Heart left ventricle (tissue), 16 donors: ENCODE measurements around the gene SIGLEC12. TPM values are rescaled to one million over a fixed set of nuclear protein-coding genes. Genes with fewer than 3 reads are reported as not detected.
A peak's percentile ranks its signal among the peaks of the same experiment; 100 is the strongest.

Experiments used
- ATAC-seq, 4 donors: fragments of 200-7000 bp; cut with Tn5 transposase; one replicate each; pipeline ENCODE4 v1.9.1; 2020 to 2022; ENCODE audit warnings: moderate library complexity in 4 of 4, mild to moderate bottlenecking in 3 of 4, moderate number of reproducible peaks in 1 of 4
- DNase-seq, 5 donors: peaks; one replicate each; pipeline ENCODE4 v3.0.0-alpha.2; 2020
- H3K27ac ChIP-seq, 12 donors: fragments of 200-600 bp; sonication (generic) in 4 of 12; one replicate each; pipeline versions ENCODE4 v1.5.0 to v1.8.0; 2016 to 2022; ENCODE audit warnings: mild to moderate bottlenecking in 2 of 12
- H3K27me3 ChIP-seq, 9 donors: fragments of 200-600 bp; sonication (generic) in 2 of 9; one replicate each; pipeline versions ENCODE4 v1.5.1 to v1.8.0; 2016 to 2022; ENCODE audit warnings: mild to moderate bottlenecking in 3 of 9
- H3K36me3 ChIP-seq, 9 donors: fragments of 200-600 bp; sonication (generic) in 2 of 9; one replicate each; pipeline versions ENCODE4 v1.5.0 to v1.8.0; 2018 to 2022; ENCODE audit warnings: mild to moderate bottlenecking in 2 of 9
- H3K4me1 ChIP-seq, 12 donors: fragments of 200-600 bp; sonication (generic) in 4 of 12; one replicate each; pipeline versions ENCODE4 v1.5.0 to v1.8.0; 2016 to 2022; ENCODE audit warnings: mild to moderate bottlenecking in 3 of 12
- H3K4me3 ChIP-seq, 12 donors: fragments of 200-600 bp; sonication (generic) in 4 of 12; one replicate each; pipeline versions ENCODE4 v1.5.0 to v1.8.0; 2017 to 2022; ENCODE audit warnings: mild to moderate bottlenecking in 9 of 12, moderate library complexity in 4 of 12
- H3K9me3 ChIP-seq, 12 donors: fragments of 200-600 bp; sonication (generic) in 4 of 12; one replicate each; pipeline versions ENCODE4 v1.5.0 to v1.8.0; 2016 to 2022; ENCODE audit warnings: mild to moderate bottlenecking in 1 of 12
- POLR2A ChIP-seq, 2 donors: fragments of 450-650 bp; IDR thresholded peaks; one replicate each; pipeline ENCODE4 v1.6.1; 2017; ENCODE audit warnings: antibody characterized with exemption in 2 of 2, mild to moderate bottlenecking in 2 of 2, moderate library complexity in 2 of 2
- WGBS, 4 donors: extraction: QIAGEN DNeasy Blood & Tissue Kit in 2 of 4; methylation state at CpG; one replicate each; pipeline versions ENCODE4 v1.1.5 to v1.1.7; 2013 to 2018; 5-methylcytosine and 5-hydroxymethylcytosine counted together
- intact Hi-C, 10 donors: fragments of 100-400 bp; cut with DNase I; formaldehyde crosslinking; loops; one replicate each; pipeline versions ENCODE4 v1.11.1 to v1.14.2; 2022
- polyA plus RNA-seq, 2 donors: library from polyadenylated mRNA; stranded (reverse); fragments of 200-250 nt; gene quantifications; one replicate each; pipeline ENCODE4 v1.2.3, GENCODE V29; 2013
- total RNA-seq, 9 donors: library from RNA; depleted of rRNA in 2 of 9; stranded (reverse); fragments of >200 nt in 2 of 9; fragmentation: NEBNext Ultra II Directional in 3 of 9; extraction: Animal tissue kit (Norgen Biotek cat#: 25700) in 3 of 9; gene quantifications; one replicate each; pipeline versions ENCODE4 v1.1.0 to v1.2.4, GENCODE V29; 2016 to 2023
- TF ChIP-seq, protein P1 (sequence below), 12 donors: fragments of 200-600 bp; sonication (generic) in 4 of 12; IDR thresholded peaks; one replicate each; pipeline versions ENCODE4 v1.5.0 to v1.8.0; 2018 to 2022; ENCODE audit warnings: antibody characterized with exemption in 12 of 12, mild to moderate bottlenecking in 5 of 12
- donor health status: ischemic (EF 13 %, LVEDD 7.1; RV severe dilation, severe dysfunction).
- donor health status: healthy with polysubstance abuse.
- donor health status: DM: no; HTN: yes; CAD: no.
- donor health status: DM: no; HTN: no; CAD: no.
- donor health status: ischemic (EF 25% LVEDD 6.9; RV normal size, moderate dysfunction).
- donor health status: ischemic (EF 25% LVEDD 5.7; RV mildly dilated, moderate dysfunction).
- donor health status: healthy.
- donor health status: DM: yes; HTN: yes; CAD: no.
- donor health status: ischemic (EF 35%, LVEDD 5.7; RV mildly dilated, moderate dysfunction).
- donor health status: nonischemic (EF 11% LVEDD 7.7; RV severe dilation, severe dysfunction).
- donor health status: DM: yes; HTN: yes; CAD: no.
- donor health status: PGD.
- donor health status: ischemic (EF 29% LVEDD 5.4; RV normal size, mild dysfunction).
- donor health status: nonischemic (EF 23%, LVEDD 6.1; RV moderate dilation, normal function).

Gene SIGLEC12
- total and polyA plus RNA-seq, 11 donors, result 0.15 to 0.43 (median 0.21) TPM; not detected in 6

DNA sequence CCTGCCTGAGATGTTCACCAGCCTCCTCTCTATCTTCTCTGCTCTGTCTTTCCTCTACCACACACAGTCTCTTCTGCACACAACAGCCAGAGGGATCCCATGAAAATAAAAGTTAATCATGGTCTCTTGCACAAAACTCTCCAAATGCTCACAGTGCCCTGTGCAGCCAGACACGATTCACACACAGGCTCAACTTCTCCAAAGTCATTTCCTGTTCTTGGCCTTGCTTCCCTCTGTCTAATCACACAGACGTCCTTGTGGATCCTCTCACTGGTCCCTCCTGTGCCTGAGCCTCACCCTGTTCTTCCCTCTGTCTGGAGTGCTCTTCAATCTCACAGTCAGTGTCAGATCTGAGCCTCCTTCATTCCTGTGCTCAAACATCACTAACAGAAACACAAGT, 7.8 kb downstream of the SIGLEC12 start:
- intact Hi-C loops, result no loop called here
- Histone ChIP-seq H3K27me3 (peaks cover 0 to 17% (median 0%) of the 10 kb centered on the region in 9 donors), H3K9me3 (no peaks in the 10 kb centered on the region), H3K4me3 (no peak overlapping the region), H3K27ac (no peak overlapping the region), H3K36me3 (no peaks in the 10 kb centered on the region), H3K4me1 (peaks cover 0 to 10% (median 0%) of the 10 kb centered on the region in 12 donors)
- no peak for TF ChIP-seq POLR2A (IDR thresholded peaks at IDR 0.05)
- TF ChIP-seq, protein P1, sequence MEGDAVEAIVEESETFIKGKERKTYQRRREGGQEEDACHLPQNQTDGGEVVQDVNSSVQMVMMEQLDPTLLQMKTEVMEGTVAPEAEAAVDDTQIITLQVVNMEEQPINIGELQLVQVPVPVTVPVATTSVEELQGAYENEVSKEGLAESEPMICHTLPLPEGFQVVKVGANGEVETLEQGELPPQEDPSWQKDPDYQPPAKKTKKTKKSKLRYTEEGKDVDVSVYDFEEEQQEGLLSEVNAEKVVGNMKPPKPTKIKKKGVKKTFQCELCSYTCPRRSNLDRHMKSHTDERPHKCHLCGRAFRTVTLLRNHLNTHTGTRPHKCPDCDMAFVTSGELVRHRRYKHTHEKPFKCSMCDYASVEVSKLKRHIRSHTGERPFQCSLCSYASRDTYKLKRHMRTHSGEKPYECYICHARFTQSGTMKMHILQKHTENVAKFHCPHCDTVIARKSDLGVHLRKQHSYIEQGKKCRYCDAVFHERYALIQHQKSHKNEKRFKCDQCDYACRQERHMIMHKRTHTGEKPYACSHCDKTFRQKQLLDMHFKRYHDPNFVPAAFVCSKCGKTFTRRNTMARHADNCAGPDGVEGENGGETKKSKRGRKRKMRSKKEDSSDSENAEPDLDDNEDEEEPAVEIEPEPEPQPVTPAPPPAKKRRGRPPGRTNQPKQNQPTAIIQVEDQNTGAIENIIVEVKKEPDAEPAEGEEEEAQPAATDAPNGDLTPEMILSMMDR (IDR thresholded peaks at IDR 0.05), result no peak
- ATAC-seq (peak in 1 of 4 donors; percentile 51), DNase-seq (no peak)
- WGBS, 4 donors, result 15 to 34% (median 24%) methylated on average over 2 of the region's 2 CpGs

GRCh38 chr19:51491586-51491985, 10.0 kb downstream of the SIGLEC12 start:
- H3K4me3 ChIP-seq, result no peak overlapping the region
- no peak overlapping the region for H3K27ac ChIP-seq
- no peaks in the 10 kb centered on the region for H3K9me3 ChIP-seq
- H3K27me3 ChIP-seq, result peaks cover 0 to 17% (median 0%) of the 10 kb centered on the region in 9 donors
- no peaks in the 10 kb centered on the region for H3K36me3 ChIP-seq
- WGBS, 4 donors, result 69 to 75% (median 73%) methylated on average over 7 of the region's 7 CpGs
- H3K4me1 ChIP-seq, result peaks cover 0 to 10% (median 0%) of the 10 kb centered on the region in 12 donors
- ATAC-seq (no peak), DNase-seq (no peak)
- intact Hi-C loops, result no loop called here
- TF ChIP-seq POLR2A (IDR thresholded peaks at IDR 0.05), result no peak

DNA sequence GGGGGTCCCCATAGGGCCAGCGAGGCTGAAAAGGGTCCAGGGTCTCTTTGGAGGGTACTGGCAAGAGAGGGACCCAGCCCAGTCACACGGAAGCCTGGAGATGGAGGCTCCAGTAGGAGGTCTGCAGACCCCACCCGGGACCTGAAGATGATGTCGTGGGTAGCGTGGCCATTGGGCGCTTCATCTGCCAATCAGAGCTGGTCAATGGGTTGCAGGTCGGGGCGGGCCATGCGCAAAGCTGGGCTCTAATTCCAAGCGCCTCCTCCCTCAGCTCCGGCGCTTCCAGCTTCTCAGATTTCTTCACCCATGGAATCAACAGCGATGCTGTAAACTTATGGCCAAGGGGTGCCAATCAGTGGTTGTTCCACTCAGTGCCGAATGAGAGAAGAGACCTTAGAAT, 10.9 kb downstream of the SIGLEC12 start:
- ATAC-seq (no peak), DNase-seq (no peak)
- Histone ChIP-seq H3K9me3 (no peaks in the 10 kb centered on the region), H3K36me3 (no peaks in the 10 kb centered on the region), H3K27ac (no peak overlapping the region), H3K4me1 (peaks cover 0 to 10% (median 0%) of the 10 kb centered on the region in 12 donors), H3K4me3 (no peak overlapping the region), H3K27me3 (peaks cover 0 to 17% (median 0%) of the 10 kb centered on the region in 9 donors)
- TF ChIP-seq, protein P1 (IDR thresholded peaks at IDR 0.05), result no peak
- intact Hi-C loops, result no loop called here
- WGBS, 4 donors, result 26 to 49% (median 42%) methylated on average over 6 to 14 of the region's 14 CpGs

- no peaks in the 10 kb centered on the region for H3K36me3 ChIP-seq
- H3K9me3 ChIP-seq, result no peaks in the 10 kb centered on the region
- DNase-seq, result no peak
- no peak overlapping the region for H3K4me3 ChIP-seq
- ATAC-seq, result no peak
- H3K27me3 ChIP-seq, result peaks cover 0 to 21% (median 0%) of the 10 kb centered on the region in 9 donors
- H3K27ac ChIP-seq, result no peak overlapping the region
- no peak for TF ChIP-seq POLR2A (IDR thresholded peaks at IDR 0.05)
- 28 to 45% (median 42%) methylated on average over 2 of the region's 2 CpGs for WGBS, 4 donors
- H3K4me1 ChIP-seq, result peaks cover 0 to 10% (median 0%) of the 10 kb centered on the region in 12 donors
- intact Hi-C loops, result no loop called here
Measured at GRCh38 chr19:51489113-51489512, 12.5 kb downstream of the SIGLEC12 start.

DNA sequence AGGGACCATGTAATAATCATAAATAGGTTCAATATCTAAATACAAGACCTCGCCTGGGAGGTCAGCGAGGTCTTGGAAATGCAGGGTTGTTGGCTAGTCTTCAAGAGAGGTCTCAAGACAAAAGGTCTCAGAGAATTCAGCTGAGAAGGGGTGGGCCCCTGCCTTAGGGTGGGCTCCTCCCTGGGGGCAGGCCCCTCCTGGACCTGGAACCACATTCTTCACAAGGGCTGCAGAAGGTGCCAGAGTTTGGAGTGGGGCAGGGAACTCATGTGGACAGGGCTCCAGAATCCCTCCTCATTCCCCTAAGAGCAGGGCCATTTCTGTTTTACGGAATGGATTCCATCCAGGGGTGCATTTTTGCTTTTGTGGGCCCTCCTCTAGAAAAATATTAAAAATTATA, 13.1 kb downstream of the SIGLEC12 start:
- peaks cover 0 to 28% (median 0%) of the 10 kb centered on the region in 9 donors for H3K27me3 ChIP-seq
- H3K9me3 ChIP-seq, result no peaks in the 10 kb centered on the region
- no peak for ATAC-seq
- H3K36me3 ChIP-seq, result no peaks in the 10 kb centered on the region
- TF ChIP-seq, protein P1 (IDR thresholded peaks at IDR 0.05), result no peak
- no peak for TF ChIP-seq POLR2A (IDR thresholded peaks at IDR 0.05)
- H3K4me3 ChIP-seq, result no peak overlapping the region
- no peak overlapping the region for H3K27ac ChIP-seq
- H3K4me1 ChIP-seq, result peaks cover 0 to 9% (median 0%) of the 10 kb centered on the region in 12 donors
- no peak for DNase-seq
- WGBS, 4 donors, result 57 to 68% (median 65%) methylated on average over 3 of the region's 3 CpGs
- intact Hi-C loops, result no loop called here
